ENCODE data around the gene EIF5B. TPM values are rescaled to one million over a fixed set of nuclear protein-coding genes. Genes with fewer than 3 reads are reported as not detected.

Gene EIF5B
- polyA plus RNA-seq, 2 of the 4 experiments (the other 2 are of a cell fraction): 25.0 to 75.4 TPM

DNA sequence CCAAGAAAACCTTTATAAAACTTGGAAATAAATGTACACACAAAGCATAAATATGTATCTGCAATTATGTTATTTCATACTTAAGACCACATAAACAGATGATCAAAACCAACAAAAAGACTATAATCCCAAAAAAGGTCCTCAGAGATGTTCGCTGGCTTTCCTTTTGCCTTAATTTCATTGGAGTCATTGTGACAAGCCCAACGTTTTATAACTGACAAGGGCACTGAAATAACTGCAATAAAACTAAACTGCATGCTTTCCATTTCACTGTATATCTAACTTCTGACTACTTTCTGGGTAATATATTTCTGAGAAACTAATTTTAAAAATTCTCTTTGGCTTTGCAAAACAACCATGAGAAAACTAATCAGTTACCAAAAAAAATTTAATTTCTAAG is 96.2 kb downstream of the EIF5B start:
- POLR2A ChIA-PET: no interaction called here
- no peak for FAIRE-seq
- no peak overlapping the region for H3K4me3 ChIP-seq
- CTCF ChIA-PET: no interaction called here
- DNase-seq (ENCODE audit: low read depth in 1 of 2, low spot score in 1 of 2): no peak
- 66% methylated on average over 2 of the region's 2 CpGs for WGBS (ENCODE audit: missing lambda C conversion rate)
- TF ChIP-seq FOSB (CRISPR knock-in tag; IDR thresholded peaks at IDR 0.05) (no peak), NFE2L2 (conservative IDR thresholded peaks at IDR 0.05; ENCODE audit: low read length) (no peak), REST (IDR thresholded peaks at IDR 0.05) (no peak), HEYL (CRISPR knock-in tag; IDR thresholded peaks at IDR 0.05) (no peak), HMGXB4 (CRISPR knock-in tag; IDR thresholded peaks at IDR 0.05; ENCODE audit: borderline replicate concordance) (no peak), JUNB (IDR thresholded peaks at IDR 0.05) (no peak)
- TF ChIP-seq, protein P1, sequence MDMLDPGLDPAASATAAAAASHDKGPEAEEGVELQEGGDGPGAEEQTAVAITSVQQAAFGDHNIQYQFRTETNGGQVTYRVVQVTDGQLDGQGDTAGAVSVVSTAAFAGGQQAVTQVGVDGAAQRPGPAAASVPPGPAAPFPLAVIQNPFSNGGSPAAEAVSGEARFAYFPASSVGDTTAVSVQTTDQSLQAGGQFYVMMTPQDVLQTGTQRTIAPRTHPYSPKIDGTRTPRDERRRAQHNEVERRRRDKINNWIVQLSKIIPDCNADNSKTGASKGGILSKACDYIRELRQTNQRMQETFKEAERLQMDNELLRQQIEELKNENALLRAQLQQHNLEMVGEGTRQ (IDR thresholded peaks at IDR 0.05): no peak
- H3K4me1 ChIP-seq: no peaks in the 10 kb centered on the region
- H3K4me2 ChIP-seq: no peak overlapping the region
- H3K9me3 ChIP-seq: no peaks in the 10 kb centered on the region
- ATAC-seq: no peak
- no peak overlapping the region for H3K27ac ChIP-seq

DNA sequence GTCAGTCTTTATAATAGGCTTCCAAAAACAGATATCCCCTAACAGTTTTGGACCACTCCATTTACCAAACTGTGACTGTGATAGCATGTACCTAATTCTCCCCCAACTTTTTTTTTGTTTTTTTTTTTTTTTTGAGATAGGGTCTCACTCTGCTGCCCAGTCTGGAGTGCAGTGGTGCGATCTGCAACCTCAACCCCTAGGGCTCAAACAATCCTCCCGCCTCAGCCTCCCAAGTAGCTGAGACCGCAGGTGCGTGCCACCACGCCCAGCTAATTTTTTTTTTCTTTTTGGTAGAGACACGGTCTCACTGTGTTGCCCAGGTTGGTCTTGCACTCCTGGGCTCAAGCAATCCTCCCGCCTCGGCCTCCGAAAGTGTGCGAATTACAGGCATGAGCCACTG is 99.7 kb downstream of the EIF5B start:
- no peak overlapping the region for H3K4me2 ChIP-seq
- no peak for FAIRE-seq

DNA sequence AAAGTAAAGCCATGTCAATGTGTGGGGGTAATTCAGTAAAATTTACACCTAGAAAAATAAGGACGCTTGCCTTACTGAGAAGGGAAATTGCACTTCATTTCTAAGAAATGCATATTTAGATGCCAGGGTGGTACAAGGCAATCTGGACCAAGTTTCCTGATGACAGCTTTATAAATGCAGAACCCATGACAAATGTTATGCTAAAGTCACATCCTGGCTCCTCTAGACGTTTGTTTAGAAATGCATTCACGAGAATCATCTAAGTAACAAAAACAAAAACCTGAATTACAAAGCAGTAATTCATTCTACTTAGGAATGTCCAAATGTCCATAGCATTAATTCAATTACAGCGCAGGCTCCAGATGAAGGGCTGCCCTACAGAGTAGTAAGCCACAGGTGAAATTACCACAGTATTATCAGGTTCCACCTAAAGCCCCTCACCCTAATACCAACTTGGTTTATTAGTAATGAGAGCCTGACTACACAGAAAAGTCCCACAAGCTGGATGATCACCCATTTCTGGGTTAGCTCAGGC is 102.8 kb downstream of the EIF5B start:
- ATAC-seq (no peak), FAIRE-seq (no peak), DNase-seq (ENCODE audit: low read depth in 1 of 2, low spot score in 1 of 2) (no peak)
- CTCF ChIA-PET: no interaction called here
- H3K27ac ChIP-seq: no peak overlapping the region
- no peaks in the 10 kb centered on the region for H3K9me3 ChIP-seq
- H3K4me3 ChIP-seq: no peak overlapping the region
- H3K4me1 ChIP-seq: no peaks in the 10 kb centered on the region
- TF ChIP-seq TFCP2L1 (CRISPR knock-in tag; IDR thresholded peaks at IDR 0.05) (no peak), ZC3H11A (IDR thresholded peaks at IDR 0.05) (no peak), POLR2A (IDR thresholded peaks at IDR 0.05; ENCODE audit: low read length) (no peak), SMC3 (IDR thresholded peaks at IDR 0.05) (no peak), CBX2 (IDR thresholded peaks at IDR 0.05; ENCODE audit: borderline replicate concordance, low read depth) (no peak), HES2 (IDR thresholded peaks at IDR 0.05) (no peak), ATOH8 (CRISPR knock-in tag; IDR thresholded peaks at IDR 0.05; ENCODE audit: low read depth) (no peak), ZSCAN20 (CRISPR knock-in tag; IDR thresholded peaks at IDR 0.05) (no peak), KDM5A (IDR thresholded peaks at IDR 0.05) (no peak), HOXB5 (CRISPR knock-in tag; IDR thresholded peaks at IDR 0.05) (no peak), JUN (IDR thresholded peaks at IDR 0.05) (no peak)
- no peak overlapping the region for H3K4me2 ChIP-seq
- POLR2A ChIA-PET: no interaction called here
- WGBS (ENCODE audit: missing lambda C conversion rate): 90% methylated on average over 4 of the region's 4 CpGs

More for the DNA sequence above, 99.7 kb downstream of the EIF5B start:
- H3K9me3 ChIP-seq: no peaks in the 10 kb centered on the region
- POLR2A ChIA-PET: no interaction called here
- H3K27ac ChIP-seq: no peak overlapping the region
- no peak for DNase-seq (ENCODE audit: low read depth in 1 of 2, low spot score in 1 of 2)
- no peak for ATAC-seq
- H3K4me1 ChIP-seq: no peaks in the 10 kb centered on the region
- TF ChIP-seq CHD4 (IDR thresholded peaks at IDR 0.05; ENCODE audit: borderline replicate concordance) (no peak), CEBPB (IDR thresholded peaks at IDR 0.05) (no peak), POLR2A (IDR thresholded peaks at IDR 0.05; ENCODE audit: low read length) (no peak), JUN (IDR thresholded peaks at IDR 0.05) (no peak), SMC3 (IDR thresholded peaks at IDR 0.05) (no peak), RAD21 (conservative IDR thresholded peaks at IDR 0.05 in 1 of 2, IDR thresholded peaks at IDR 0.05 in 1 of 2) (no peak), HOXB13 (CRISPR knock-in tag; IDR thresholded peaks at IDR 0.05; ENCODE audit: low read depth) (no peak), EP300 (IDR thresholded peaks at IDR 0.05) (no peak)
- H3K4me3 ChIP-seq: no peak overlapping the region
- CTCF ChIA-PET: interaction anchor here (1.4 kb wide), 1 partner anchor 10 kb away, joined by 4 read pairs; no protein-coding TSS in a partner anchor
- WGBS (ENCODE audit: missing lambda C conversion rate): 99% methylated on average over 10 of the region's 10 CpGs

Measured in A549 (cell line).